SJCRH30 (cell line): Measurements from ENCODE around the gene FAM163B. TPM values are rescaled to one million over a fixed set of nuclear protein-coding genes. Genes with fewer than 3 reads are reported as not detected.
A peak's percentile ranks its signal among the peaks of the same experiment; 100 is the strongest.

Experiments
- DNase-seq, 2 experiments: peaks; one replicate each; pipeline ENCODE4 v3.0.0-alpha.2; 2015 to 2020
- H3K27ac ChIP-seq: fragments of 250-450 bp; sonication (Bioruptor Pico); 2 replicates; pipeline ENCODE4 v1.5.1; 2020; ENCODE audit warnings: mild to moderate bottlenecking, moderate library complexity
- H3K27me3 ChIP-seq: fragments of 250-450 bp; sonication (Bioruptor Pico); 2 replicates; pipeline ENCODE4 v1.5.1; 2020; ENCODE audit warnings: mild to moderate bottlenecking, moderate library complexity
- H3K36me3 ChIP-seq: fragments of 250-450 bp; sonication (Bioruptor Pico); 2 replicates; pipeline ENCODE4 v1.5.1; 2020; ENCODE audit warnings: mild to moderate bottlenecking, moderate library complexity
- H3K4me1 ChIP-seq: fragments of 250-450 bp; sonication (Bioruptor Pico); 2 replicates; pipeline ENCODE4 v1.5.1; 2020; ENCODE audit warnings: mild to moderate bottlenecking, moderate library complexity
- H3K4me3 ChIP-seq: fragments of 250-450 bp; sonication (Bioruptor Pico); 2 replicates; pipeline ENCODE4 v1.5.1; 2020; ENCODE audit warnings: mild to moderate bottlenecking, moderate library complexity
- H3K9me3 ChIP-seq: fragments of 250-450 bp; sonication (Bioruptor Pico); replicated peaks from 2 replicates; pipeline ENCODE4 v1.5.1; 2020; ENCODE audit warnings: mild to moderate bottlenecking, moderate library complexity
- total RNA-seq: library from RNA; depleted of rRNA; stranded (reverse); fragments of >200 nt; shearing (Covaris generic); gene quantifications from 2 replicates; pipeline ENCODE4 v1.2.3, GENCODE V29; 2014

FAM163B gene
- total RNA-seq, 1 experiment from 2014 or later = 3.4 TPM

GRCh38 chr9:133591116-133591910 is 17.9 kb downstream of the FAM163B start:
- Histone ChIP-seq H3K4me3 (no peak overlapping the region), H3K27me3 (no peaks in the 10 kb centered on the region), H3K27ac (peak overlapping the region; percentile 60), H3K9me3 (no peaks in the 10 kb centered on the region), H3K4me1 (peaks cover 20% of the 10 kb centered on the region), H3K36me3 (no peaks in the 10 kb centered on the region)
- no peak for DNase-seq

- no peaks in the 10 kb centered on the region for H3K36me3 ChIP-seq
- H3K4me1 ChIP-seq = peaks cover 27% of the 10 kb centered on the region
- no peaks in the 10 kb centered on the region for H3K9me3 ChIP-seq
- peak overlapping the region; percentile 60 for H3K27ac ChIP-seq
- no peak overlapping the region for H3K4me3 ChIP-seq
- peak; percentile 91 to 95 for DNase-seq
- H3K27me3 ChIP-seq = no peaks in the 10 kb centered on the region
Observed at GRCh38 chr9:133590231-133590855, 18.8 kb downstream of the FAM163B start.

- Histone ChIP-seq H3K27me3 (no peaks in the 10 kb centered on the region), H3K27ac (no peak overlapping the region), H3K9me3 (no peaks in the 10 kb centered on the region), H3K36me3 (no peaks in the 10 kb centered on the region), H3K4me3 (no peak overlapping the region), H3K4me1 (peaks cover 34% of the 10 kb centered on the region)
- peak; percentile 42 to 56 for DNase-seq
Observed at GRCh38 chr9:133589454-133590227, 19.5 kb downstream of the FAM163B start.

- Histone ChIP-seq H3K27ac (no peak overlapping the region), H3K36me3 (no peaks in the 10 kb centered on the region), H3K9me3 (no peaks in the 10 kb centered on the region), H3K4me3 (no peak overlapping the region), H3K4me1 (peaks cover 43% of the 10 kb centered on the region), H3K27me3 (no peaks in the 10 kb centered on the region)
- DNase-seq = no peak
Observed at GRCh38 chr9:133587466-133587865, 21.7 kb downstream of the FAM163B start.

GRCh38 chr9:133587051-133587450 is 22.1 kb downstream of the FAM163B start:
- Histone ChIP-seq H3K4me3 (no peak overlapping the region), H3K36me3 (no peaks in the 10 kb centered on the region), H3K4me1 (peaks cover 48% of the 10 kb centered on the region), H3K9me3 (no peaks in the 10 kb centered on the region), H3K27ac (peak overlapping the region; percentile 97; the same call in 1 of the 2 replicates), H3K27me3 (no peaks in the 10 kb centered on the region)
- no peak for DNase-seq

- peak overlapping the region; percentile 49 for H3K4me3 ChIP-seq
- H3K27ac ChIP-seq = peak overlapping the region; percentile 97
- H3K27me3 ChIP-seq = no peaks in the 10 kb centered on the region
- H3K4me1 ChIP-seq = peaks cover 56% of the 10 kb centered on the region
- H3K9me3 ChIP-seq = no peaks in the 10 kb centered on the region
- no peaks in the 10 kb centered on the region for H3K36me3 ChIP-seq
- DNase-seq = peak; percentile 94 to 96
Observed at GRCh38 chr9:133585481-133586351, 23.5 kb downstream of the FAM163B start.

- Histone ChIP-seq H3K27me3 (no peaks in the 10 kb centered on the region), H3K36me3 (no peaks in the 10 kb centered on the region), H3K9me3 (no peaks in the 10 kb centered on the region), H3K4me3 (peak overlapping the region; percentile 49), H3K27ac (peak overlapping the region; percentile 97), H3K4me1 (peaks cover 49% of the 10 kb centered on the region)
- DNase-seq = peak; percentile 73 to 78
Observed at GRCh38 chr9:133584559-133585476, 24.4 kb downstream of the FAM163B start.

- no peak for DNase-seq
- Histone ChIP-seq H3K9me3 (no peaks in the 10 kb centered on the region), H3K4me3 (no peak overlapping the region), H3K27ac (peak overlapping the region; percentile 97), H3K36me3 (no peaks in the 10 kb centered on the region), H3K27me3 (no peaks in the 10 kb centered on the region), H3K4me1 (peaks cover 49% of the 10 kb centered on the region)
Observed at GRCh38 chr9:133584167-133584558, 25.0 kb downstream of the FAM163B start.

- Histone ChIP-seq H3K27ac (no peak overlapping the region), H3K9me3 (no peaks in the 10 kb centered on the region), H3K4me3 (no peak overlapping the region), H3K27me3 (no peaks in the 10 kb centered on the region), H3K4me1 (peaks cover 49% of the 10 kb centered on the region), H3K36me3 (no peaks in the 10 kb centered on the region)
- DNase-seq = no peak
Observed at GRCh38 chr9:133583586-133583985, 25.6 kb downstream of the FAM163B start.

GRCh38 chr9:133583111-133583510 is 26.1 kb downstream of the FAM163B start:
- no peak overlapping the region for H3K27ac ChIP-seq
- no peaks in the 10 kb centered on the region for H3K9me3 ChIP-seq
- no peaks in the 10 kb centered on the region for H3K27me3 ChIP-seq
- no peaks in the 10 kb centered on the region for H3K36me3 ChIP-seq
- DNase-seq = no peak
- H3K4me1 ChIP-seq = peaks cover 49% of the 10 kb centered on the region
- H3K4me3 ChIP-seq = no peak overlapping the region

- Histone ChIP-seq H3K27ac (no peak overlapping the region), H3K9me3 (no peaks in the 10 kb centered on the region), H3K4me3 (no peak overlapping the region), H3K36me3 (no peaks in the 10 kb centered on the region), H3K27me3 (no peaks in the 10 kb centered on the region), H3K4me1 (peaks cover 49% of the 10 kb centered on the region)
- no peak for DNase-seq
Observed at GRCh38 chr9:133582501-133583045, 26.6 kb downstream of the FAM163B start.

- no peaks in the 10 kb centered on the region for H3K36me3 ChIP-seq
- no peaks in the 10 kb centered on the region for H3K27me3 ChIP-seq
- no peak overlapping the region for H3K4me3 ChIP-seq
- peaks cover 44% of the 10 kb centered on the region for H3K4me1 ChIP-seq
- 0 out of 2 replicates have a peak overlapping the region, but pooled peaks have one; percentile 4 for H3K27ac ChIP-seq
- DNase-seq = peak; percentile 50 to 64
- H3K9me3 ChIP-seq = no peaks in the 10 kb centered on the region
Observed at GRCh38 chr9:133581513-133582343, 27.5 kb downstream of the FAM163B start.
